GM12874 (cell line): ENCODE results near the gene KIFAP3.

Source experiments
- CTCF ChIP-seq: IDR thresholded peaks from 2 replicates; pipeline ENCODE4 v1.5.1; 2011; ENCODE audit warnings: low read depth, mild to moderate bottlenecking, control low read depth, low read length, moderate library complexity; ENCODE audit not compliant: insufficient read depth

Gene KIFAP3

GRCh38 chr1:169892927-169893644 lies 181.4 kb downstream of the KIFAP3 start:
- no peak for TF ChIP-seq CTCF

- no peak for TF ChIP-seq CTCF
Observed at GRCh38 chr1:169892176-169892926, 182.1 kb downstream of the KIFAP3 start.

- TF ChIP-seq CTCF: no peak
Observed at GRCh38 chr1:169891539-169891885, 183.0 kb downstream of the KIFAP3 start.

GRCh38 chr1:169890761-169891538 lies 183.5 kb downstream of the KIFAP3 start:
- TF ChIP-seq CTCF: no peak

- no peak for TF ChIP-seq CTCF
Observed at GRCh38 chr1:169889871-169890270, 184.6 kb downstream of the KIFAP3 start.

GRCh38 chr1:169886931-169887330 lies 187.6 kb downstream of the KIFAP3 start:
- no peak for TF ChIP-seq CTCF

GRCh38 chr1:169886422-169886821 lies 188.1 kb downstream of the KIFAP3 start:
- no peak for TF ChIP-seq CTCF
